COR-L47 (cell line): ENCODE data around the gene DENND4C.
"Not testable (repeated sequence)": the region's sequence is repeated elsewhere in the genome, so short reads cannot be mapped to it uniquely, and the experiment has no call there.

ENCODE experiments used
- DNase-seq: peaks from one replicate; lab custom pipeline; 2025; lab: John Stamatoyannopoulos, UW

The DENND4C gene

DNA sequence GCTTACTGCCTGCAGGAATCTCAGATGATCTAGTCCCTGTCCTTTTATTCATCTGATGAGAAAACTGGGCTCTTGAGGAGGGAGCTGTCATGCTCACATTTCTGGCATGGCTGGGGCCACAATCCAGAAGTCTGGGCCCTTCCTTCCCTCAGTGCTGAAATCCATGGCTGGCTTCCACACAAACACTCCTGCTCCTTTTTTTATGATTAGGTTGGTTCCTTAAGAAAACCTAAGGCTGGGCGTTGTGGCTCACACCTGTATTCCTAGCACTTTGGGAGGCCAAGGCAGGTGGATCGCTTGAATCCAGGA, 179.7 kb downstream of the DENND4C start:
- DNase-seq: no peak

DNA sequence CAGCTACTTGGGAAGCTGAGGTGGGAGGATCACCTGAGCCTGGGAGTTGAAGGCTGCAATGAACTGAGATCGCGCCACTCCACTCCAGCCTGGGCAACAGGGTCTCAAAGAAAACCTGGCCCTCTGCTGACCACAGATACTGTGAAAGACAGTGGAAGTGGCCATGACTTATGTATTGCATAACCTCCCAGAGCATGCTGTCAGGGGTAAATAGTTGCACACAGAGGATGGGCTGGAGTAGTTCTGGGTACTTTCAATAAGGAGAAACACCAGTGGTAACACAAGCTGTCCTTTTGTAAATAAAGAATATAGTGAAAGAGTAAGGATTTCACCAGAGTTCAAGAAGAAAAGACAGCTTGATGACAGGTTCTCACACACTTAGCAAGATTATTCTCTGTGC, 180.1 kb downstream of the DENND4C start:
- no peak for DNase-seq

DNA sequence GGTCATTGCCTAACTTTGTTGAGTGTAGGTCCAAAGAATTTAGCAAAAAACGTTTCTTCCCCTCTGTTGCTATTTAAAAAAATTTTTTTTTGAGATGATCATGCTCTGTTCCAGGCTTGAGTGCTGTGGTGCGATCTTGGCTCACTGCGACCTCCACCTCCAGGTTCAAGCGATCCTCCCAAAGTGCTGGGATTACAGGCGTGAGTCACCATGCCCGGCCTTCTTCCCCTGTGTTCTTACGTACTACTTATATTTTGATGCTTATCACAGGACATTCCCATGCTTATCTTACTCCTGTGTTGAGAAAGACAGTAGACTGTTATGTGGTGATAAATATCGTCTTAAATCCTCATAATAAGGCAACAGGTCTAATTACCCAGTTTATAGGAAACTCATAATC, 180.8 kb downstream of the DENND4C start:
- DNase-seq: no peak

DNA sequence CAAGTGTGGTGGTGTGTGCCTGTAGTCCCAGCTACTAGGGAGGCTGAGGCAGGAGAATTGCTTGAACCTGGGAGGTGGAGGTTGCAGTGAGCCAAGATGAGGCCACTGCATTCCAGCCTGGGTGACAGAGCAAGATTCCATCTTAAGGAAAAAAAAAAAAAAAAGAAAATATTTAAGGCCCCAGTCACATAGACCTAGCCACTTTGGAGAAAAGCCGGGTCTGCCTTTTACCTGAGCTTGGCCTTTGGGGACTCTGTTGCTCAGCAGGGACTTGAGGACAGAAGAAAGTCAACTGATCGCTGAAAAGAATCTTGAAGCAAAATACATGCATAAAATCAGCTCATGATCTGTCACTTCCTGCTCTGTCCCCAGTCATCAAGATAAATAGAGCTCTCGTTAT, 183.0 kb downstream of the DENND4C start:
- DNase-seq: not testable (repeated sequence)

DNA sequence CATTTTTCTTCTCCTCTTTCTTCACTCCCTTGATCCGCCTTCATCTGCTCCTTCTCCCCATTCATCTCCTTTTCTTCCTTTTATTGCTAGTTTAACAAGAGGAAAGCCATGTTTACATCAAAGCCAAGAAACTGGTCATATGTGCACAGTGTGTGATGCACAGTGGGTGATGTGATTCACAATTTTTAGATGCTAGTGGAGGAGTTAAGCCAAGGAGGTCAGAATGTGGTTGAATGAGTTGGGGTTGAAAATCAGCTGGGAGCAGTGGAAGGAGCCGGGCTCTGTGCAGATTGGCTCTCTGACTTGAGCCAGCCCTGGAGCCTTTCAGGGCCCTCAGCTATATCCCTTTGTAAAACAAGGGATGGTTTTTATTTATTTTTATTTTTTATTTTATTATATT, 185.7 kb downstream of the DENND4C start:
- DNase-seq: no peak

DNA sequence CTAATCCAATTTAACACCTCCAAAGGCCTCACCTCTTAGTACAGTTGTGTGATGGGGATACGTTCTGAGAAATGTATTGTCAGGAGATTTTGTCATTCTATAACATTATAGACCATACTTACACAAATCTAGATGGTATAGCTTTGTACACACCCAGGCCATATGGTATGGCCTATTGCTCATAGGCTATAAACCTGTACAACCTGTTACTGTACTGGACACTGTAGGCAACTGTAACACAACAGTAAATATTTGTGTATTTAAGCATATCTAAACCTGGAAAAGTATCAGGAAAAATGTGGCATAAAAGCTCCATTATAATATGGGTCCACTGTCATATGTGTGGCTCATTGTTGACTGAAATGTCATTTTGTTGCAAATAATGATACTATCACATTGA, 190.4 kb downstream of the DENND4C start:
- DNase-seq: no peak
